ENCODE data around the gene TCF12. TPM values are rescaled to one million over a fixed set of nuclear protein-coding genes. Genes with fewer than 3 reads are reported as not detected.

TCF12 gene
- polyA plus RNA-seq, 3 donors: 15.8 to 52.5 (median 27.6) TPM

DNA sequence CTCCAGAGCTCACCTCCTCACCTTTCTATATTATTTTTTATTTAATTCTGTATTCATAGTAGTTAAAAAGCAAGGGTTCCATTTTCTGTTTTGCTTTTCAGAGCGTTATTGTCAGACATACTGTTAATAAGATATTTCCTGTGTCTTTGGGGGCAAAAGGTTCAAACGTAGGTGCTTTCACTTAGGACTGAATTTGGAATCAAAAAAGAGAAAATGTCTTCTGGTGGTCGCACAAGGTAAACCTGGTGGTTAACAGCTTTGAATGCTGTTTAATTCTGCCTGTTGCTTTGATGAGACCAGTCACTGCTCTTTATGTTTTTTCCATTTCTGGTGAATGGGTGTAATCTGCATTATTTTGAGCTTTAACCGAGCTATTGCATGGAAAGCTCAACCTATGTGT lies 212.5 kb downstream of the TCF12 start:
- H3K27ac Mint-ChIP-seq: no peak overlapping the region
- H3K9me3 Mint-ChIP-seq: no peaks in the 10 kb centered on the region
- no peak overlapping the region for H3K4me3 ChIP-seq (replicated peaks in 1 of 3; ENCODE audit: low read depth in 2 of 3, low read length in 3 of 3)
- TF ChIP-seq, protein P1, sequence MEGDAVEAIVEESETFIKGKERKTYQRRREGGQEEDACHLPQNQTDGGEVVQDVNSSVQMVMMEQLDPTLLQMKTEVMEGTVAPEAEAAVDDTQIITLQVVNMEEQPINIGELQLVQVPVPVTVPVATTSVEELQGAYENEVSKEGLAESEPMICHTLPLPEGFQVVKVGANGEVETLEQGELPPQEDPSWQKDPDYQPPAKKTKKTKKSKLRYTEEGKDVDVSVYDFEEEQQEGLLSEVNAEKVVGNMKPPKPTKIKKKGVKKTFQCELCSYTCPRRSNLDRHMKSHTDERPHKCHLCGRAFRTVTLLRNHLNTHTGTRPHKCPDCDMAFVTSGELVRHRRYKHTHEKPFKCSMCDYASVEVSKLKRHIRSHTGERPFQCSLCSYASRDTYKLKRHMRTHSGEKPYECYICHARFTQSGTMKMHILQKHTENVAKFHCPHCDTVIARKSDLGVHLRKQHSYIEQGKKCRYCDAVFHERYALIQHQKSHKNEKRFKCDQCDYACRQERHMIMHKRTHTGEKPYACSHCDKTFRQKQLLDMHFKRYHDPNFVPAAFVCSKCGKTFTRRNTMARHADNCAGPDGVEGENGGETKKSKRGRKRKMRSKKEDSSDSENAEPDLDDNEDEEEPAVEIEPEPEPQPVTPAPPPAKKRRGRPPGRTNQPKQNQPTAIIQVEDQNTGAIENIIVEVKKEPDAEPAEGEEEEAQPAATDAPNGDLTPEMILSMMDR (IDR thresholded peaks at IDR 0.05): no peak
- intact Hi-C loops (cut with micrococcal nuclease): no loop called here
- no peaks in the 10 kb centered on the region for H3K9me3 ChIP-seq (replicated peaks in 1 of 2; ENCODE audit: control insufficient read depth in 1 of 2, insufficient read depth in 1 of 2, low read length in 2 of 2)
- H3K27me3 ChIP-seq (ENCODE audit: control insufficient read depth in 2 of 2, insufficient read depth in 2 of 2, low read length in 2 of 2): no peaks in the 10 kb centered on the region
- no peaks in the 10 kb centered on the region for H3K27me3 Mint-ChIP-seq (ENCODE audit: low read depth in 3 of 3)
- peaks cover 9 to 16% of the 10 kb centered on the region in 2 donors for H3K36me3 Mint-ChIP-seq
- H4K20me1 ChIP-seq (ENCODE audit: insufficient read depth, low read length): no peaks in the 10 kb centered on the region
- no peaks in the 10 kb centered on the region for H3K79me2 ChIP-seq (ENCODE audit: insufficient read depth, low read length)
- WGBS (ENCODE audit: insufficient coverage): 78% methylated on average over 3 of the region's 4 CpGs
- no peak overlapping the region for H3K9ac ChIP-seq (ENCODE audit: insufficient read depth, low read length, poor library complexity, severe bottlenecking)
- H3K27ac ChIP-seq (ENCODE audit: low read depth in 1 of 2, low read length in 2 of 2): no peak overlapping the region
- no peak overlapping the region for H2AFZ ChIP-seq (ENCODE audit: insufficient read depth, low read depth, low read length, poor library complexity, severe bottlenecking)
- peaks cover 13% of the 10 kb centered on the region for H3K4me1 Mint-ChIP-seq
- H3K36me3 ChIP-seq (replicated peaks in 1 of 2; ENCODE audit: control insufficient read depth in 1 of 2, insufficient read depth in 2 of 2, low read length in 2 of 2): peaks cover 0 to 10% of the 10 kb centered on the region in 2 donors
- H3K4me1 ChIP-seq (ENCODE audit: control insufficient read depth in 1 of 2, insufficient read depth in 2 of 2, low read length in 2 of 2): no peaks in the 10 kb centered on the region
- H3K4me3 Mint-ChIP-seq: no peak overlapping the region
- DNase-seq: no peak
- H3K4me2 ChIP-seq (replicated peaks; ENCODE audit: extremely low read depth, low read length, poor library complexity, severe bottlenecking): no peak overlapping the region

DNA sequence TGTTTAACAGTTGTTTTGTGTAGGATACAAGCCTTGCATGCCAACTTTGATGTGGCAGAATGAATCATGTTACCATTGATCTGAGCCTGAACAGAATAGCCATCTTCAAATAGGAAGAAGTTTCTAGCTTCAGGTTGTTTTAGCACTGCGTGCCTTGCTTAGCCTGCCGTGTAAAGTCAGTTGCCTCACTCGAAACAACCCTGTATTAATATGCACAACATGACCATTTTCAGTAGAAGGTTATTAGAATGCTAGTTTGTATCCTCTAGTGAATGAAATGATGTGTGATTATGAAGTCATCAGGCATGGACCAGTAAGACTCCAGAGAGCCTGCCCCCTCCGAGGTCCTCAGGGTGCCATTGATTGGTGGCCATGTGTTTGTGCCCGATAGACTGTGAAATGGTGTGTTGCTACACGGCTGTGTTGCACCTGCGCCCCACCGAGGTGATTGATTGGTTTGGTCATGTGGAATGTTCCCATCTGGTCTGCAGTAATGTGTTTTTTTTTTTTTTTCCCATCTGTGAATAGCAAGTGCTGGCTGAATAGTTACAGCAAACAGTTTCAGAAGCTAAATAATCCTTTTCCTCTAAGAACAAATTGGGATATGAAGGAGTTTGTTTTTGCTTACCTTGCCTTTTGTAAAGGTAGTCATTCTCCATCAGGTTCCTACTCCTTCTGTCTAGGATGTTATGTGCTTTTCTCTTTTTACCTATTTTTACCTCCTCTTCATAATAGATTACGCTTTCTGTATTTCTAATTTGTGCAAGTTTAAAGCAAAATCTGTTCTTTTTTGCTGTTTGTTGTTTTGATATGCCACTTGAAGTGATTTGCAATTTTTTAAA lies 214.9 kb downstream of the TCF12 start:
- WGBS (ENCODE audit: insufficient coverage): 25% methylated on average over 3 of the region's 9 CpGs
- Histone ChIP-seq H3K27me3 (ENCODE audit: control insufficient read depth in 2 of 2, insufficient read depth in 2 of 2, low read length in 2 of 2) (no peaks in the 10 kb centered on the region), H3K4me3 (replicated peaks in 1 of 3; ENCODE audit: low read depth in 2 of 3, low read length in 3 of 3) (no peak overlapping the region), H3K79me2 (ENCODE audit: insufficient read depth, low read length) (no peaks in the 10 kb centered on the region), H3K4me2 (replicated peaks; ENCODE audit: extremely low read depth, low read length, poor library complexity, severe bottlenecking) (no peak overlapping the region), H3K9ac (ENCODE audit: insufficient read depth, low read length, poor library complexity, severe bottlenecking) (no peak overlapping the region), H3K36me3 (replicated peaks in 1 of 2; ENCODE audit: control insufficient read depth in 1 of 2, insufficient read depth in 2 of 2, low read length in 2 of 2) (peaks cover 0 to 10% of the 10 kb centered on the region in 2 donors), H3K9me3 (replicated peaks in 1 of 2; ENCODE audit: control insufficient read depth in 1 of 2, insufficient read depth in 1 of 2, low read length in 2 of 2) (no peaks in the 10 kb centered on the region), H2AFZ (ENCODE audit: insufficient read depth, low read depth, low read length, poor library complexity, severe bottlenecking) (no peak overlapping the region), H4K20me1 (ENCODE audit: insufficient read depth, low read length) (no peaks in the 10 kb centered on the region), H3K27ac (ENCODE audit: low read depth in 1 of 2, low read length in 2 of 2) (no peak overlapping the region), H3K4me1 (ENCODE audit: control insufficient read depth in 1 of 2, insufficient read depth in 2 of 2, low read length in 2 of 2) (no peaks in the 10 kb centered on the region)
- Mint-ChIP-seq H3K9me3 (no peaks in the 10 kb centered on the region), H3K27ac (peak overlapping the region in 2 of 7 donors; percentile 44 to 78), H3K36me3 (peaks cover 8 to 9% of the 10 kb centered on the region in 2 donors), H3K4me1 (peaks cover 17% of the 10 kb centered on the region), H3K4me3 (no peak overlapping the region), H3K27me3 (ENCODE audit: low read depth in 3 of 3) (no peaks in the 10 kb centered on the region)
- DNase-seq: no peak
- intact Hi-C loops (cut with micrococcal nuclease): no loop called here
- TF ChIP-seq, protein P1 (IDR thresholded peaks at IDR 0.05): no peak

Data from CD14-positive monocyte (primary cell).